ENCODE data around the gene ABCA1.

Gene ABCA1

DNA sequence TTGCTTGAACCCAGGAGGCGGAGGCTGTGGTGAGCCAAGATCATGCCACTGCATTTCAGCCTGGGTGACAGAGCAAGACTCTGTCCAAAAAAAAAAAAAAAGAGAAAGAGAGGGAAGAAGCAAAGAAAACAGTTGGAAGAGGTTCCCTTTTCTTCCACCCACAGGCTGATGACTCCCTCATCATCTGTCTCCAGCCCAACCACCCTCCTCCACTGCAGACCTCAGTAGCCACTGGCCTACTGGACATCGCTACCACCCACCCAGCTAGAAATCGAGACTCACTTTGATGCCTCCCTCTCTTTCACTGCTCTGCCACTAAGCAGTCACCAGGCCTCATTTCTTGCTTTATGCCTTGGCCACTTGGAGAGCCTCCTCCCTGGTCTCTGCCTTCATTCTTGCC, 92.8 kb downstream of the ABCA1 start:
- DNase-seq, result no peak

DNA sequence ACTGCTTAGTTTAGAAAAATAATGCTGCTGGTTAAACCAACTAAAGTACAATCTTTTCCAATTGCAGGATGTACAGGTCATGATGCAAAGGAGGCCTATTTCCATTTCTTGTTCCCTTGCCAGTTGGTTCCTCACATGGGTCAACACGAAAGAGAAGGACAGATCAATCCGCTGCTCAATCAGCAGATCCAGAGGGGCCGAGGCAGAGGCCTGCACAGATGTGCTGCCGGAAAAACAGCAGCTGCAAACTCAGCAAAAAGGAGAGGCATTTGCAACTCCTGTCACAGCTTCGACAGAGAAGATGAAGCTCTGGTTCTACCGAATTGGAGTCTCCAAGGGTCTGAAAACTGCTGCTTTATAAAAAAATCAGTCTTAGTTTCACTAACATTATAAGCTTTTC, 94.3 kb downstream of the ABCA1 start:
- no peak for DNase-seq

DNA sequence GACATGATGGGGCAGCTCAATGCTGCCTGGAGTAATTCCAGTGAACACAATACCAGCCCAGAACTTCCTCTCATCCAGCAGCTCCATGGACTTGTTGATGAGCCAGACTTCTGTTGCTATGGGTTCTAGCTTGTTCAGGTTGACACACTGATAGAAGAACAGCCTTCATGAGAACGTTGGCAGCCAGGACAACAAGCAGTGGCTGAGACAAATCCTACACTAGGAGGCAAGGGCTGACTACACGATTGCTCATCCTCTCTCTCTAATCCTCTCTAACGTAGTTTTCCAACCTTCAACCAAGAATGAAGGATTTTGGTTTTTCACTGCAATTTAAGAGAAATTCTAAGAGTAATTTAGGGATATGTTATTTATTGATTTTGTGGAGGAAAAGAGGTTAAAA, 96.3 kb downstream of the ABCA1 start:
- no peak for DNase-seq

DNA sequence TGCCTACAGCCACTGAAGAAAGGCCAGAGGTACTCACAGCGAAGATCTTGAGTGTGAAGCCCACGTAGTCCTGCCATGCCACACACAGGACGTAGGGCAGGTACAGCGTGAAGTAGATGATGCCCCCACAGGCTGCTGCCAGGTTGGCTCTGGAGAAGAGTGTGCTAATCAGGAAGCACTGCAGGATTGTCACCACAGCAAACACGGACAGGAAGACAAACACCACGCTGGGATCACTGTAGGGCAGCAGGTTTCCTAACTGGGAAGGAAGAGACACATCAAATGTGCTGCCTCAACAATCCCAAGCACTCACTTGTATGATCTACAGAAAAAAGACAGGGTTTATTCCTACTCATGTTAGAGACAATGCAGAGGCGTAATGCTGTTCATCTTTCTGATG, 101.0 kb downstream of the ABCA1 start:
- DNase-seq, result no peak

DNA sequence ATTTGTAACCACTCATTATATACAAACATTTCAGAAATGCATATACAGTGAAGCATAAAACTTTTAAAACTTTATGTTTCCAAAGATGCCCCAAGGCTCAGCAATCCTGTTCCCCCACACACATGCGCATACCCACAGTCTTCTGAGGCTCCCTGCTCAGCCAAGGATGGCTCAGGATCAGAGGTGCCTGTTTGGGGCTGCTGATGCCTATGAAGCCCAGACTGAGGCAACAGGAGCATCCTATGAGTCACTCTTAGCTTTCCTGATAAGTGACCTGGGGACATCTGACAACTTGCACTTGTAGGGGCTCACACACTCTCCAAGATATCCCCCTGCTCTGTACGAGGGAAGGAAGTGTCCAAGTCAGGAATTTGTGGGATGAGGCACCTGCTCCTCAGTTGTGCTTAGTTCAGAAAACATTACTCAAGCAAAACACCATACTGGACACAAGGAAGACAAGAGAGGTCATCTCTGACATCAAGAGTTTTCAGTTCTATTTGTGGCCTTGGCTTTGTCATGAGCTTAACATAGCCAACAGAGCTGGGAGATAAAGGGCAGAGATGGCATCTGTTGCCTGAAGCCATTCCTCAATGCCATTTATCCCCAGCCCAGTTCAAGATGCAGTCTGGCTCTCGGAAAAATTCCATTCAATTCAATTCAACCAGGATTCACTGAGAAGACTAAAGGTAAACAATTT, 101.7 kb downstream of the ABCA1 start:
- no peak for DNase-seq

DNA sequence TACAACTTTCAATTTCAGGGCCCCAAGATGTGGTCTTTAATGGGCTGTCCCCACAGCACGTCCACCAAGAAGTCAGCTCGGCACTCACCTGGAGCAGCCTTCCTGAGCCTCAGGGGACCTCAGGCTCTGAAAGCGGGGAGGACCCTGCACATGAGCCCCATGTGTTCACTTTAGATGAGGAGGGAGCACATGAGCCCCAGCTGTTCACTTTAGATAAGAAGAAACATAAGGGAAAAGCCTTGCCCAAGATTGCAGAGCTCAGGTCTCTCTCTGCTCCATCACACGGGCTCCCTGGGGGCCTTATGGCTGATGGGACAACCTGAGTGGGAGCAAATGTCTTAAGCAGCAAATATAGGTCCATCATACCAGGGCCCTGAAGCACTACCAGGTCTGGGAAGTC, 107.6 kb downstream of the ABCA1 start:
- DNase-seq, result no peak

DNA sequence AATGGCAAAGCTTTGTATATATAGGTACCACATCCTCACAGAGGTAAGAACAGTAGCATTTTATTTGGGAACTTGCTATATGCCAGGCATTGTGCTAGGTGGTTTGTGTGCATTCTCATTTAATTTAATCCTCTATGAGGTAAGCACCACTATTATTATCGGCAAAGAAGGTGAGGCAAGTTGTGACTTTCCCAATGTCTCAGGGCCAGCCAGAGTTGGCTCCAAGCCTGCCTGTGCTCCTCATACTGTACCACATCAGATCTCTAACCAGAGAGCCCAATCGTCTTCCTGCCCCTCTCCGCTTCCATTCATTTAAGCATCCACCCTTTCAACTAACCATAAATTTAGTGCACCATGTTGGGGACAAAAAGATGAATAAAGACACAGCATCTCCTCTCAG, 108.9 kb downstream of the ABCA1 start:
- DNase-seq, result no peak

DNA sequence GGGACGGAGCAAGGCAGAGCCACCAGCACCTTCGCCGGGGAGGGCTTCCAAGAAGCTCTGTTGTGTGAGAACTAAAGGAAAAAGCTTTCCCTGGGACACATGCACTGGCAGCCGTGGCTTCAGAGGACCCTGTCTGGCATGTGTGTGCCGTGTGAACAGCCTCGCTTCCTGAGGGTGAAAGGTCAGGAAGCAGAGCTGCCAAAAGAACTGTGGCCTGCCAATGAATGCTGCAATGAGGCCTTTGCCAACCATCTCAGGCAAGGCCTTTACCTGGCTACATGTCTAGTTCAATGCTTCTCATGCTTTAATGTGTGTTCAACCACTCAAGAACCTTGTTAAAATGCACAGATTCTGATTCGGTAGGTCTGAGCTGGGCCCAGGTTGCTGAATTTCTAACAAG, 110.5 kb downstream of the ABCA1 start:
- DNase-seq, result no peak

DNA sequence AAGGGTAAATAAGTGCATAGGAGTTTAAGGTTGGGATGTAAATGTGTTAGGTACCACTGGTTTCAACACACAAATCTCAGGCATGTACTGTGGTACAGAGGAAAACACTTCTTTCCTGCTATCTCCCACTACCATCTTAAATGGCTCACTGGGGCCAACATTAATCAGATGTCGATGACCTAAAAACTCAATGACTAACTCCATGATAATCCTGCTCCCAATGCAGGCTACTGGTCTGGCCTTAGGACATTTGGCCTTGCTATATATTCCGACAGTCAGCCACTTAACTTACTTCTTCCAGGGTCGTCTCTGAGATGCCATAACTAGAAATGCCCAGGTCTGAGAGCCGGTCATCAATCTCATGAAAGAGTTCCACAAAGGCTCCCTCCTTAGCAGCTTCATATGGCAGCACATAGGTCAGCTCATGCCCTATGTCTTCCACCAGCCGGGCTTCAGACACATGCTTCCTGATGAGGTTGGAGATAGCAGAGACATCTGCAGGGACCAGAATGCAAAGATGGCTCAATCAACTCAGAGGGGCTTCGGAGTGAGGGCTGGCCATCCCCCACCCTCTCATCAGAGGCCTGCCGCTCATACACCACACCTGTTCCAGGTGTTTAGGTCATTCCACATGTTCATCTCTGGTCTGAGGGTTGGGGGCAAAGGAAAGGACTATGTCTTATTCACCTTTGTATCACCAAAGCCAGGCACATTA, 111.9 kb downstream of the ABCA1 start:
- DNase-seq, result no peak

DNA sequence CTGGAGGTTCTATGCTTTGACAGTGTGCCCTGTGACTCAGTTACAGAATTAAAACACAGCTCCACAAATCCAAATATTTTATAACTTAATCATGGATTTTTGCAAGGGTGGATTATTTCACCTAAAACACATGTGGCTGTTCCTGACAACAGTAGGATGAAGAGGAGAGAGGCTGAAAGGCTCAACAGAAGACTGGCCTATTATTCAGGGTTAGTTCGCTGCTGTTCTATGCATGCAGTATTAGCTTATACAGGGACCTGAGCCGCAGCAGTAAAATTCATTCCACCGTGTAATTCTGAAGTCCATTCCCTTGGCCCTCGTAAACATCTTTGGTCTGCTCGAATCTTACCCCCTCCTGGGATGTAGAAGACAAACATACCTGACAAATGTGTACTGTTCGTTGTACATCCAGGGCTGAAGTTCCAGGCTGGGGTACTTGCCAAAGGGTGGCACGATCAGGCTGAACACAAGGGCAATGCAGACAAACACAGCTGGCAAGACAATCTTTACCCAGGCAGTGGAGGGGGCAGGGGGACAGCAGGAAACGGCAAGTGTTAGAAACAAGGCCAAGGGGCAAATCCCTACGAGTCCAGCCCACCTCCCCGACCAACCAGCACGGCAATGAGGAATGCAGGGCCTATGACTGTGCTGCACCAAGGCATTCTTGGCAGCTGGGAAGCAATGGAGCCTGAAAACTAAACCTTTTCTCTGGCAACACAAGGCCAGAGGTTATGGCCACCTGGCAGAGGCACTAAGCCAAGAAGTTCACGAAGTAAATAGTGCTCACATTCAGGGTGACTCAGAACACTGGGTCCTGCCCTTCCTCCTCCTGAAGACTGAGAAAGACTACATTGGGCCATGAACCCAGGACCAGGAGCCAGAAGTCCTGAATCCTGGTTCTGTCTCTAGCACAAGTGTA, 117.3 kb downstream of the ABCA1 start:
- no peak for DNase-seq

DNA sequence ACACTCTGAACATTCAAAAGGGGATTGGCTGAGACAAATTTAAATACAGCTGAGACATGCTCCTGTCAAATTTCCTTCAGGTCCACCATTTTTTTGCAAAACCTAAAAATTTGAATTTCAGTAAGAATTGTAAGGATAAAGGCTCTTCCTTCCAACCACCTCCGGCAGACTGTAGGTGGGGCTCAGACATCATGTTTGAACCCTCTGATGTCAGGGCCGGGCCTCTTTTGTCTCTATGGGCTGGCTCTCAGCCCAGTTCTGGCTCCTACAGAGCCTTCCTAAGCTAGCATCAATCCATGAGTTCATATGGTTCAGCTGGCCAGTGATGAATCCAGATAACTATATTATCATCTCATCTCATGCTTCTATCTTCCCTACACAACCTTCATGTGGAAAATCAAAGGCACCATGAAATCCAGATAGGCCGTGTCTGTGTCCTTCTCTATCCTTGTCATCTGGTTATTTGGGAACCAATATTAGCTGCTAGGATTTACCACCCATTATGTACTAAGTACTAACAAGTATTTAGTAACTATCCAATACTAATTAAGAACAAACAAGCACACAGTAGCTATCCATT, 119.8 kb downstream of the ABCA1 start:
- DNase-seq, result peak; percentile 29

DNA sequence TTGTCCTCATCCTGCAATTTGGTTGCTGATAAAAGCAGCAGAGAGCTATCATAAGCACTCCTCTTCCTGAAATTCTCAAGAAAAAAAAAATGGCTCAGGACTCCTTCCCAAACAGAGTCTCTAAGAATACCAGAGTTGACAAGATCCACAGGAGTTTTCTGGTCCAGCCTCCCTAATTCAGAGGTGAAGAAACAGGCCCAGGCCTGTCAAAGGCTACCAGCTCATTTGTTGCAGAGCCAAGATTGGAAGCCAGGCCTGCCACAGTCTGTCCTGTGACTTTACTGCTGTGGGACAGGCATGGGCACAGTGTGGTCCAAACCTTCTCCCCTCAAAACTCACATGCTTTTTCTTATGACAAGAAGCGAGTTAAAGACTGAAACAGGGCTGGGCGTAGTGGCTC, 122.5 kb downstream of the ABCA1 start:
- DNase-seq, result no peak

DNA sequence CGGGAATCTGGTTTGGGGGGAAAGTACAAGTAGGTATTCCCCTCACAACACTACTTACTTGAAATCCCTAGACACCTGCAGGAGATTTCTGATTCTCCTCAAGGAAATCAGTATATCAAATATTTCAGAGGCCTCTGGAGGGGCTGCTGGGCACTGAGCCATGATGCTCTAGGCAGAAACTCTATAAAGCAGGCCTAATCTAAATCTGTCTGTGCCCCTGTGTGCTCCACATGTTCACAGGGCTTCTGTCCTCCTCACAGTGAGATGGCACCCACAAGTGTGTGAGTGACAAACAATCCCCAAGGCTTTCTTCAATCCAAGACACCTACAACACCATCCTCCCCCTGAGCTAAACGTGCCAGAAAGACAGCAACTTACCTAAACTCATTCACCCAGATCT, 125.0 kb downstream of the ABCA1 start:
- DNase-seq, result no peak

DNA sequence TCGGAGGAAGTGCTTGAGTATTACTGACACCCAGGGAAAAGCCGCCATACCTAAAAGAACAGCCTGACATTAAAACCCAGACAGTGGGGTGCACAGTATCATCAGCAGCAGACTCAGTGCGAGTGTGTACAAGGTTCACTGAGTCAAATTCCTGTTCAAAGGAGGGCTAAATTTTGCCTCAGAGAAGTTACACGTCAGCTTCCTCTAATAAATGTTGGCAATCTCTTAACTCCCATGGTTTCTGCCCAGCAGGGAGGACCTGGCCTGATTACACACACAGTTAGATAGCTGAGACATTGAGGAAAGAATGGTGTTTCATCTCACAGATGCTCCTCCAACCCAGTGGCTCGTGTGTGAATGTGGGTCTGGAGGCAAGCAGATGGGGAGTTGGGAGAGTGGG, 125.8 kb downstream of the ABCA1 start:
- no peak for DNase-seq

DNA sequence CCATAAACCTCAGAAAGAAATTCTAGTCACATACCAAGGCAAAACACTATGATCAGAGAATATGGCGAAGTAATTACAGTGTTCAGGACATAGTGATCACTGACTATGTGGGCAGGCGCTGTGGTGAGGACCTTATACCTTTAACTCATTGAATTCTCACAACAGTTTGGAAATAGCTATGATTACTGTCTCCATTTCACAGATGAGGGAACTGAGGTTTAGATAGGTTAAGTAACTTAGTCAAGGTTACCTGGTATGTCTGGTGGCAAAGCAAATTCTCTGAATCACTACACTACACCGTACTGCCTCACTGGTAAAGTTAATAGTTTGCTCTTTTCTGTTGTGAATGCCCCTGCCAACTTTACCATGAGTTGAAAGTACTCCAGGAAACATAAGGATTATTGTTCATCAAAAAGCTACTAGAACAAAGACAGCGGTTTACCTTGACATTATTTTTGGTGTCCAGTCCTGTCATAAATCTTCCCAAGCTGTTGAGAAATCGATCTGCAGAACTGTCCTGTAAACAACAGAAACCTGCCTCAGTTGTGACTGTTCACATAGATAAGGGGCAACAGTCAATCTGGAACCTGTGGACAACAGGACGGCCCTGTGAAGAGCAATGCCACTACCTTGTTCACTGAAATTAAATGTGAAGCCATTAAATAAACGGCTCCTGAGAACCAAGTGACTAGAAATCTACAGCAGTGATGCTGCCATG, 127.7 kb downstream of the ABCA1 start:
- DNase-seq, result no peak

DNA sequence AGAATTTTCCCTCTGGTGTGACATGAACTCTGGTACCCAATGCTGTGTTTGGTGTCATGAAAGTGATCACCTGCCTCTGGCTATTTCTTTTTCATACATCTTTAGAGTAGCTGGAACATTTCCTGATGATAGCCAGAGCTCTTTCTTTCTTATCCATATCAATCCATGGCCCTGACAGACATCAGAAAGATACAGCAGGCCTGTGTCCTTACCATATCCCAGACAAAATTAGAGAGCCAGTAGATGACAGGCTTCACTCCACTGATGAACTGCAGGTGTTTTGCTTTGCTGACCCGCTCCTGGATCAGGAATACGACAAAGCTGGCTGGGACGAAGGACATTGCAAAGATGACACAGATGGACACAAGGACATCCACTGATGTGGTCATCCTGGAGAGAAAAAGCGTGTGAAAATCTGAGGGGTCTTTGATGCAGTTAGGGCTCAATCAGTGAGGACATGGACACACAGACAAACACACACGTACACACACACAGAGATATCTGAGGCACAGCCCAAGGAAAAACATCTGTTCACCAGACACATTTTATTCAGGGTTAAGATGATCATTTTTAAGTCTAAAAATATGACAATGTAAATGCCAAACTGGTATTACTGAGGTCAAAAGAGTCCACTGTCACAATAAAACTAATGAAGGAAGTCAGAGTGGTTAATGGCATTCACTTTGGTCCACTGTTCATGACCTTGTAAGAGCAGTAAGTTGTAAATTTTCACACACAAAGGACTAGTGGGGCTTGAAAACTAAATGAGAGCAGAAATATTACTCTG, 129.6 kb downstream of the ABCA1 start:
- no peak for DNase-seq

DNA sequence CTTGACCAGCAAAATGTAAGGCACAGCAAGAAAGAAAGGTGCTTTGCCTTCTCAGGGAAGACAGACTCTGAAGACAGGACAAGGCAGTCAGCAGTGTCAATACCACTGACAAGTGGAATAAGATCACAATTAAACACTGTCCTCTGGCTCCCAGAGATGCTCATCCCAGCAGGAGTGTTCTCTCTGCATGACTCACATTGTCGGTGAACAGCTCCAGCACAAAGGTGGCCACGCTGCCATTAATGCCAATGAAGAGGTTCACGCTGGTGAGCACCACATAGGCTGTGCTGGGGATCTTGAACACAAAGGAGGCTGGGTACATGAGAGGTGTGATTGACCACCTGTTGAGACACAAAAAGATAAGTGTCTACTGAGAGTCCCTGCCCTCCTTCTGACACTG, 132.1 kb downstream of the ABCA1 start:
- no peak for DNase-seq

DNA sequence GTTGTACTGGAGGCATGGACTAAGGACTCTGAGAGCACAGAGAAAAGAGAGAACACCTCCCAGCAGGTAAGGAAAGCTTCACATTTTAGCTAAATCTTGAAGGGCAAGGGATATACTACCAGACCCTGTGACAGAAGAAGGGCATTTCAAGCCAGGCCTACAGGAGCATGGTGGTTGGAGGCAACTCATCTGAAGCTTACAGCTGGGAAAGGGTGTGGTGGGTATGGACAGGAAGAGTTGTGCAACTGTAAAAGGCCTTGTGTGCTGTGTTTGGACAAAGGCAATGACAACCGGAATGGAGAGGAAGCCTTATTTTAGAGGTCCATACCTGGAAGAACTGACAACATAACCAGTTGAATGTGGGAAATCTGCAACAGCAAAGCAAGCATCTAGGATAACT, 132.9 kb downstream of the ABCA1 start:
- no peak for DNase-seq

DNA sequence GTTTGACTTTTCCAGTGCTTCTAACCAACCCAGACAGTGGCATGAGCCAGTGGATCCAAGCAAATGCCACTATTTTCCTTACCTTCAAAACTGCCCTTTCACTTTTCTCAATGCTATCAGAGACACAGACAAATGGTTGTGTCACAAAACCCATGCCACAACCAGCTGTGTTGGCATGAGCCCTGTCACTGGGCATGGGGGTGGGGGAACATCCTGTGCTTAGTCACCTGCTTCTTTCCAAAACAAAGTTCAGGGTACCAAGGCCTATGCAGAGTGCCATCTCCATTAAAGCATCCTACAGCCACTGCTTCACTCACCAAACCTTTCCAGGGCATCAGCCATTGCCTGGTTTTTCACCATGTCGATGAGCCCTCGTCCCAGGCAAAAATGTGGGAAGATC, 133.9 kb downstream of the ABCA1 start:
- no peak for DNase-seq

DNA sequence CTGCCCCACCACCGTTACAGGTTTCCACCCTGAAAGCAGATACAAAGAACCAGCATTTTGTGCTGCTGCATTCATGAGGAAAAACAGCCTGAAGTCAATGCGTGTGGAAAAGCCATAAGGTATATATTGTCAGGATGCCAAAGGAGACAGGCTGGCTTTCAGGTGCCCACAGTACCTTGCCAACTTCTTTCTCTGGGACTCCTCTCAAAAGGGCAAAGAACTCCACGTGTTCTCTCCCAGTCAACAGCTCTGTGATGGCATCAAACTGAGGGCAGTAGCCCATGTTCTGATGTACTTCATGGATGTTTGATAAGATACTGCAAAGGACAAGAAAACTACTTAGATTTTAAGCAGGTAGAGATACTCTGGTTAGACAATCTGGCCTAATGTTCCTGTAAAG, 139.7 kb downstream of the ABCA1 start:
- DNase-seq, result no peak

DNA sequence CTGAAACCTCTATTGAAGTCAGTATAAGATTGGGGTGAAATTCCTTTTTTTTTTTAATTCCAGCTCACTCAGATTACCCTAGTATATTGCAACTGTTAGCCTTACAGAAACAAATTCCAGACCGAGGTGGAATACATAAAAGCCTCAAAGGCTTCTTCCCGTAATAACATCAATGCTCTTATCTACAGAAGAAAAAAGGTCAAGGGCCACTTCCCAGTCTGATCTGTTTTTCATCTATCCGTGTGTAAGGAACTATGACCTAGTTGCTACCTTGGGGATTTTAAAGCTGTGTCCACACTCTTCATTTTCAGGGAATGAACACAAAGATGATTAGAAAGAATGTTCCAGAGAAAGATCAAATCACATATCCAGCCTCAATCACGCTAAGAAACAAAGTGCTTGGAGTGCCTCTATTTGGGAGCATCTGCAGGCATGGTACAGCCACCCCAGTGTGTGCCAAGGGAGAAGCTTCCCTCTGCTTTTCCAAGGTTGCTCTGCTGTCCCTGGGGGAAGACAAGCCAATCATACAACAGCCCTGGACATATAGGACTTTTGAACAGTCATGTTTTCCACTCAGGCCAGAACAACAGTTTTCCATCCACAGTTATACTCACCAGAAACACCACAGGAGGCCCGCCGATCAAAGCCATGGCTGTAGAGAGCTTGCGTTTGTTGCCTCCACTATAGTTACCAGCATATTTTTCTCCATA, 140.5 kb downstream of the ABCA1 start:
- no peak for DNase-seq

All from eye (tissue), 1 donor.